Measurements from ENCODE around the gene HTR3C. TPM values are rescaled to one million over a fixed set of nuclear protein-coding genes. Genes with fewer than 3 reads are reported as not detected.
"Not testable (repeated sequence)": the region's sequence is repeated elsewhere in the genome, so short reads cannot be mapped to it uniquely, and the experiment has no call there.

Gene HTR3C
- total RNA-seq, 1 donor from 2014 or later: not detected

GRCh38 chr3:184030536-184030935, 22.3 kb upstream of the HTR3C start:
- DNase-seq (ENCODE audit: low read depth in 2 of 2): no peak

- no peak for DNase-seq (ENCODE audit: low read depth in 2 of 2)
These were observed 21.6 kb upstream of the HTR3C start, which contains the start of gene HTR3D for GRCh38 chr3:184031187-184031792. HTR3D (plus strand) TSS chr3:184031742; CDS start chr3:184031742, 0 bp downstream.

GRCh38 chr3:184037816-184038215, 15.0 kb upstream of the HTR3C start:
- DNase-seq (ENCODE audit: low read depth in 2 of 2): no peak

DNA sequence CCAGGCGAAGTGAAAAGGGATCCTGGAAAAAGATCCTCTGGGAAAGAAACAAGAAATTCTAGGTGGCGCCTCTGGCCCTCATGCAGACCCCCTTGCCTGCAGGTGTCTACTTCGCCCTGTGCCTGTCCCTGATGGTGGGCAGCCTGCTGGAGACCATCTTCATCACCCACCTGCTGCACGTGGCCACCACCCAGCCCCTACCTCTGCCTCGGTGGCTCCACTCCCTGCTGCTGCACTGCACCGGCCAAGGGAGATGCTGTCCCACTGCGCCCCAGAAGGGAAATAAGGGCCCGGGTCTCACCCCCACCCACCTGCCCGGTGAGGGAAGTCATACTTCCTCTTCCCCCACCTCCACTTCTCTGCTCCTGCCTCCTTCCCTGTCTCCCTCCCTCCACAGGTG, 14.5 kb upstream of the HTR3C start:
- not testable (repeated sequence) for DNase-seq (ENCODE audit: low read depth in 2 of 2)

GRCh38 chr3:184039414-184039813, 13.4 kb upstream of the HTR3C start:
- DNase-seq (ENCODE audit: low read depth in 2 of 2): no peak

- peak; percentile 37 to 58 for DNase-seq (ENCODE audit: low read depth in 2 of 2)
These were observed 12.8 kb upstream of the HTR3C start for GRCh38 chr3:184040010-184040409.

DNA sequence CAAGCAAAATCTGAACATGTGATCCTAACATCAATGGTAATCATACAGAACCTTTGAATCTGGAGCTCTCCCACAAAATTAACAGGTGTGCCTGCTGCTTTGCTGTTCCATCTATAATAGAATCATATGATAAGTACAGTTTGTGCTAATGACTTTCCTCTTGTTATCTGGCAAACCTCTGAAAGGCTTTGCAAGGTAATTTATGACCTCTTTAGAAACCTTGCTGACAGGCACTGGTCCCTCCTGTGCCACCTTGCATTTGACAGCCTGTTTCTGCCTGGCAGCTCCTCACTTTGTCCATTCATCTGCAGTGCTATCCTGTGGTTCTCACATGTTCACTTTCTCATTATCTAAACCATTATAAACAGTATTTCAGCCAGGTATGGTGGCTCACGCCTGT, 10.2 kb upstream of the HTR3C start:
- DNase-seq (ENCODE audit: low read depth in 2 of 2): no peak

- no peak for DNase-seq (ENCODE audit: low read depth in 2 of 2)
These were observed 6.9 kb upstream of the HTR3C start for GRCh38 chr3:184045995-184046394.

DNA sequence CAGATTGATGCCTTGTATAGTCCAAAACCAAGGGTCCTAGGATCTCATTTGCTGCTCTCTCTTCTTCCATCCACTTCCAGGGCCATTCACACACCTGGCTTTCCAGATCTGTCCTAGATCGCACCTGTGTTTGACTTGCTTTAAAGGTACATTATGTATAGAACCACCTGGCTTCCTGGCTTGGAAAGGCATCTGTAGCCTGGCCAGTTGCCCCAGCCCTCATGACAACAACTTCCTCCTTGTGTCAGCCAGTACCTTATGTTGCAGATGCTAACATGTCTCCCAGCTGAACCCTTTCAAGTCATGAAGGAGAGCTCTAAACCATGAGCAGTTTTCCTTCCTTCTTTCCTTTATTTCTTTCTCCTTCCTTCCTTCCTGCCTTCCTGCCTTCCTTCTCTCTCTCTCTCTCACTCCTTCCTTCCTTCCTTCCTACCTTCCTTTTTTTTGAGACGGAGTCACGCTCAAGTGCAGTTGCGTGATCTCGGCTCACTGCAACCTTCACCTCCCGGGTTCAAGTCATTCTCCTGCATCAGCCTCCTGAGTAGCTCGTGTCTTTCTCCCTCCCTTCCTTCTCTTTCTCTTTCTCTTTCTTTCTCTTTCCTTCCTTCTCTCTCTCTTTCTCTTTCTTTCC, 2.5 kb upstream of the HTR3C start:
- DNase-seq (ENCODE audit: low read depth in 2 of 2): no peak

- DNase-seq (ENCODE audit: low read depth in 2 of 2): no peak
These were observed 5.2 kb downstream of the HTR3C start for GRCh38 chr3:184058029-184058428.

- no peak for DNase-seq (ENCODE audit: low read depth in 2 of 2)
These were observed 6.6 kb downstream of the HTR3C start for GRCh38 chr3:184059424-184059823.

DNA sequence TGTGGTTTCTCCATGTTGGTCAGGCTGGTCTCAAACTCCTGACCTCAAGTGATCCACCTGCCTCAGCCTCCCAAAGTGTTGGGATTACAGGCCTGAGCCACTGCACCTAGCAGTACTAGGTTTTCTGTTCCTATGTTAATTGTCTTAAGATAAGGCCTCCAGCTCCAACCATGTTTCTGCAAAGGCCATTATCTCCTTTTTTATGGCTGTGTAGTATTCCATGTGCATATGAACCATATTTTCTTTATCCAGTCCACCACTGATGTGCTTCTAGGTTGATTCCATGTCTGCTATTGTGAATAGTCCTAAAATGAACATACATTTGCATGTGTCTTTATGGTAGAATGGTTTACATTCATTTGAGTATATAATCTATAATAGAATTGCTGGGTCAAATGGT, 9.8 kb downstream of the HTR3C start:
- DNase-seq (ENCODE audit: low read depth in 2 of 2): no peak

DNA sequence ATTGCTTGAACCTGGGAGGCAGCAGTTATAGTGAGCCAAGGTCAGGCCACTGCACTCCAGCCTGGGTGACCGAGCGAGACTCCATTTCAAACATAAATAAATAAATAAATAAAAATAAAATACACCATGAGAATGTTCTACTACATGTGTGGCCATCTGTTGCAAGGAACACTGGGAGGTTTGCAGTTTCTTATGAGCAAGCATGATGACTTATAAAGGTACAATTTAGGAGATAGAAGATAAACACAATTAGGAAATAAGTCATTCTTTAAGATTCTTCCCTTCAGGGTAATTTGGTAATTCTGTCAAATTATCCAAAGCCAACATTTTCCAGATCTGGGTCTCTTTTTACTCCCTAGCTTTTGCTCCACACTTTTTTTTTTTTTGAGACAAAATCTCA, 13.4 kb downstream of the HTR3C start:
- no peak for DNase-seq (ENCODE audit: low read depth in 2 of 2)

DNA sequence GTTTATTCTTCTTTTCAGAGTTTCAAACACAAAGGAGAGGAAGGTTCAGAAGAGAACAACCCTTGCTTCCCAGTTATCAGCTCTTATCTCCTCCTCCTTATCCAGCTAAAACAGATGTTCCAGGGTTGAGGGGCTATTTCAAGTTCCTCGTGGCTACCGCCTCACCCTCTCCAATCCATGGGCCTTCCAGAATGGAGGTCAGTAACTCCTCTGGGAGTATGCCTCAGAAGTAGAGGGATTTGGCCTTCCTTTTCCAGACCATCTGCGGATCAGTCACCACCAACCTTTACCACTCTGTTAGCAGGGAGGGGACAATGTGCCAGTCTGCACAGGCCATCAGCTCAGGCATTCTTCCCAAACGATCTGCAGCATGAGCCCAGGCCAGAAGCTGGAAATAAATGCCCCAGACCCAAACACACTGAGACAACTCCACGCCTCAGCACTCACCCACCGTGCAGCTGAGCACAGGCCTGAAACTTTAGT, 14.8 kb downstream of the HTR3C start:
- no peak for DNase-seq (ENCODE audit: low read depth in 2 of 2)

DNA sequence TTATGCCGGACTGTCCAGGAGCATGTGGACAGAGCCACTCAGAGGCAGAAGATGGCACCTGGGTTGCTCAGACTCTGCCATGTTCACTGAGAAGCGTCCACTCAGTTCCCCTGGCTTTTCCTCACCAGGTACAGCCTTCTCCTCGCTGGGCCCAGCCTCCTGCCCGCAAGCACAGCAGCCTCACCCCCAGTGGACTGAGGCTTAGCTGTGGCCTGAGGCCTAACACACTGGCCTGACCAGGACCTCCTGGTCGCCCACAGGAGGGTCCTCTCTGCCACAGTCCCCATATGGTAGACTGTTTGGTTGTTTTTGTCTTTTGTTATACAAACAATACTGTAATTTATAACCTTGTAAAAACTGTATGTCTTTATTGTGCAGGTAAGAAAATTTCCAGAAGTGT, 15.5 kb downstream of the HTR3C start:
- DNase-seq (ENCODE audit: low read depth in 2 of 2): no peak

GRCh38 chr3:184071142-184071541, 18.3 kb downstream of the HTR3C start:
- not testable (repeated sequence) for DNase-seq (ENCODE audit: low read depth in 2 of 2)

DNA sequence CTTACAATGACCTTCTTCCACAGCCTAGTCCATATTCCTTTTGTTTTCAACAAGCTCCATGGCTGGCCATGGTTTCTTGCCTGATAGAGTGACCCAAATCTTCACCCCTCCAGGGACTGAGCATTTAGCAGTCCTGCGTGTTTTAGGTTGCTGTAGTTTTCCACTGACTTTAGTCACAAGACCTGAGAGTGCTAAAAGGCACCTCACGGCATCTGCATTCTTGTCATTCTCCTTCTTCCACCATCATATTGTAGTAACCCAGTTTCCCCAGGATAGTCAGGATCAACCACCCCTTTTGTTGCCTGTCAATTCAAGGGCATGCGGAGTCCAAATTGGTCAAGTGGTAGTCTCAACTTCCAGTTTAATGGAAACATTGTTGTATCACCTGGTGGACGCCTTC, 20.8 kb downstream of the HTR3C start:
- no peak for DNase-seq (ENCODE audit: low read depth in 2 of 2)

DNA sequence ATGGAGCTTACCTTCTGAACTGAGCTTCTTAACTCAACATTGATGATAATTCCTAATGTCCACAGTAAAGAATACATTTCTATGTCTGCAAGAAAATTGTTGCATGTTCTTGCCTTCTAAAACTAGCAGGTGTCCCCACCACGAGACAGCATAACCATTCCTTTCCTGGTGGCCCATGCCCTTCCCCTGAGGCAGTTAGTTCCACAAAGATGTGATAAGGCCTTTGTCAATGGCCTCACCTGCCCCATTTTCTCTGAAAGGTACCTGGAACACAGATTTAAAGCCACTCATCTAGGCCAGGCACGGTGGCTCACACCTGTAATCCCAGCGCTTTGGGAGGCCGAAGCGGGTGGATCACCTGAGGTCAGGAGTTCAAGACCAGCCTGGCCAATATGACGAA, 23.1 kb downstream of the HTR3C start:
- DNase-seq (ENCODE audit: low read depth in 2 of 2): no peak

DNA sequence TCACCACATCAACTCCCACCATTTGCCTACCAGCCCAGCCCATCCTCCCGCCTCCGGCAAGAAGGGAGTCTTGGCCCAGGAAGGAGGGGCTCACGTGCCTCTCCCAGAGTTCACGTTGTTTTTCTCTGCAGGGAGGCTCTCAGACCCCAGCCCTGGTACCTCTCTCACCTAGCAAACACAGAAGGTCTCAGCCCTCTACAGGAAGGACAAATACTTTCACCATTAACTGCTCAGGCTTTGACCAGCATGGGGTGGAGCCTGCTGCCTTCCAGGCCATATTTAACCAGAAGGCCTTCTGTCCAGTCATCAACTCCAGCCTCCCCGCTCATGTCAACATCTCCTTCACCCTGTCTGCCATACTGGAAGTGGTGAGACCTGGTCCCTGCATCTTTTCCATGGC, 25.0 kb downstream of the HTR3C start:
- no peak for DNase-seq (ENCODE audit: low read depth in 2 of 2)

DNA sequence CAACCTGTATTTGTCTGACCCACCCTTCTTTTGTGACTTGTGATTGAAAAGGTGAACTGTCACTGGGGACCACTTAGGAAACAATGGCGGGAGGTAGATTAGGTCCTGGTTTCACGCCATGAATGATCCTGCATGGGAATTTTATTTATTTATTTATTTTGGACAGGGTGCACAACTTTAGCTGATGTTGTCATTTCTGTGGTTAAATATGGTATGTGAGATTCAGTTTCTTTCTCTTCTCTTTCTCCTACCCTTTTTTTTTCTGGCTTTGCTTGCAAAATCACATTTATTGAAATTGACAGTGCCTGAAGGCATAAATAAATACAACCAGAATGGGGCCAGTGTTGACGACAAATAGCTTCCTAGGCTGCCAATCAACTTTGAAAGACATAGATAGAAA, 26.0 kb downstream of the HTR3C start:
- DNase-seq (ENCODE audit: low read depth in 2 of 2): no peak

DNA sequence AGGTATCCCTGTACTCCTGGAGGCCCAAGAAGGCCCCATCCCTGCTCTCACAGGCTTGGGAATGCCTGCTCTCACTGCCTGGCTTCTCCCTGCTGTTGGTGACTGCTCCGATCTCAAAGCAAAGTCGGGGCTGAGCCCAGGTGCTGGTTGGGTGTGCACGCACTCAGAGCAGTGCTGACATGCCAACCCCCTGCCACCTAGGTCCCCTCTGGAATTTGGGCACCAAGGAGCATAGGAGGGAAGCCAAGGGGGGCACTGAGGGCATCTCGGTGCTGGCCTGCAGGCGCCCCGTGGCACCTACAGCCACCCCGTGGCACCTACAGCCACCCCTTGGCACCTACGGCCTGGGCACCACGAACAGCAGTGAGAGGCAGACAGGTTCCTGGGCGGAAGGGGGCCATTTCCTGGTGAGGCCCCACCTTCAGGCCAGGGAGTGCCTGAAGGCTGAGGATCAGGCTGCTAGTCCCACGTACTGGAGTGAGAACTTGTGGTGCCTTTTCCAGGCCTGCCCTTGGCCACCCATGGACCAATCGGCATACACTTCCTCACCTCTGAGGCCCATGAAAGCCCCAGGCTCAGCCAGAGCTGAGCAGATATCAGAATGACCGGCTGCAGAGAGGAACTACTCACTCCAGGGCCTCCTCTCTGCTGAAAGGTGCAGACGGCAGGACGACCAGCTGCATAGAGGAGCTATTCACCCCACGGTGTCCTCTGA, 28.4 kb downstream of the HTR3C start:
- no peak for DNase-seq (ENCODE audit: low read depth in 2 of 2)

DNA sequence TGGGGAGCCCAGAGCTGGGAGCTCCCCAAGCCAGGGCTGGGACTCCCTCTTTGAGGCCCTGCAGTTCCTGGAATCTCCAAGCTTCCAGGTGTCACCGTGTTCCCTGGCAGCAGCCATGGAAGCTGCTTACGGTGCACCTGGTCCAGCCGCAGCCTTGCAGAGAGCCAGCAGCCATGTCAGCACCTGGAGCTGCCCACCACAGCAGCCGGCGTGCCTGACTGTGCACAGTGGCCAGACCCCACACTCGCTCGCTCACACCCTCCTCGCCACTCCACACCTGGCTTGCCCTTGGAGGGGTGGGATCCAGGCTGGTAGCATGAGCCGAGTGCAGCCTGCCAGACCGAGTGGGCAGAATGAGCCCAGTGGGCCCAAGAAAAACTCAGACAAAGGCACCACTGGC, 29.2 kb downstream of the HTR3C start:
- no peak for DNase-seq (ENCODE audit: low read depth in 2 of 2)

DNA sequence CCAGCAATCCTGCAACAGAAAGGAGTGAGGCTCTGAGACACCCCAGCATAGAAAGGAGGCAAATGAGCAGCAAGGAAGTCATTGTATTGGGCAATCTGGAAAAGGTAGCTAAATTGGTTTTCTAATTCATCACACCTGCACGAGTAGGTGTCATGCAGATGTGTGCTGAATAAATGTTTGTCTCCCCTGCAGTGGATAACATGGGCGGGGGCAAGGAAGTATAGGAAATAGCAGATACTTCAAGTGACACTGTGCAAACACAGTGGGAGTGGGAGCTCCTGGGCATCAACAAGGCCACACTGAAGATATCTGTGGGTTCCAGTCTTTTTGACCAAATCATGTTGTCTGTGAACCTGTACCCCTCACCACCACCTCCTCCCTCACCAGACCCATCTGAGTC, 29.6 kb downstream of the HTR3C start:
- no peak for DNase-seq (ENCODE audit: low read depth in 2 of 2)
